ENCODE results near the gene RRP1B. TPM values are rescaled to one million over a fixed set of nuclear protein-coding genes. Genes with fewer than 3 reads are reported as not detected.

The RRP1B gene
- total RNA-seq, 1 donor: 14.0 TPM

- Histone ChIP-seq H3K9me3 (ENCODE audit: low read depth, low read length) (no peaks in the 10 kb centered on the region), H3K27me3 (ENCODE audit: insufficient read depth, low read length) (no peaks in the 10 kb centered on the region), H3K4me3 (ENCODE audit: low read length) (no peak overlapping the region), H3K4me1 (ENCODE audit: insufficient read depth, low read length) (peaks cover 5% of the 10 kb centered on the region)
Measured at GRCh38 chr21:43652616-43653015, 6.7 kb upstream of the RRP1B start.

GRCh38 chr21:43653626-43654025, 5.7 kb upstream of the RRP1B start:
- Histone ChIP-seq H3K27me3 (ENCODE audit: insufficient read depth, low read length) (no peaks in the 10 kb centered on the region), H3K4me1 (ENCODE audit: insufficient read depth, low read length) (peaks cover 15% of the 10 kb centered on the region), H3K9me3 (ENCODE audit: low read depth, low read length) (no peaks in the 10 kb centered on the region), H3K4me3 (ENCODE audit: low read length) (no peak overlapping the region)

GRCh38 chr21:43654806-43655489, 4.4 kb upstream of the RRP1B start:
- H3K4me3 ChIP-seq (ENCODE audit: low read length): no peak overlapping the region
- H3K27me3 ChIP-seq (ENCODE audit: insufficient read depth, low read length): no peaks in the 10 kb centered on the region
- peaks cover 24% of the 10 kb centered on the region for H3K4me1 ChIP-seq (ENCODE audit: insufficient read depth, low read length)
- H3K9me3 ChIP-seq (ENCODE audit: low read depth, low read length): no peaks in the 10 kb centered on the region

GRCh38 chr21:43657355-43658087, 1.8 kb upstream of the RRP1B start:
- Histone ChIP-seq H3K9me3 (ENCODE audit: low read depth, low read length) (no peaks in the 10 kb centered on the region), H3K27me3 (ENCODE audit: insufficient read depth, low read length) (no peaks in the 10 kb centered on the region), H3K4me3 (ENCODE audit: low read length) (no peak overlapping the region), H3K4me1 (ENCODE audit: insufficient read depth, low read length) (peaks cover 46% of the 10 kb centered on the region)

- no peaks in the 10 kb centered on the region for H3K9me3 ChIP-seq (ENCODE audit: low read depth, low read length)
- H3K27me3 ChIP-seq (ENCODE audit: insufficient read depth, low read length): no peaks in the 10 kb centered on the region
- peaks cover 46% of the 10 kb centered on the region for H3K4me1 ChIP-seq (ENCODE audit: insufficient read depth, low read length)
- H3K4me3 ChIP-seq (ENCODE audit: low read length): no peak overlapping the region
Measured at GRCh38 chr21:43658088-43658741, 1.1 kb upstream of the RRP1B start.

- H3K4me3 ChIP-seq (ENCODE audit: low read length): no peak overlapping the region
- peaks cover 46% of the 10 kb centered on the region for H3K4me1 ChIP-seq (ENCODE audit: insufficient read depth, low read length)
- no peaks in the 10 kb centered on the region for H3K9me3 ChIP-seq (ENCODE audit: low read depth, low read length)
- no peaks in the 10 kb centered on the region for H3K27me3 ChIP-seq (ENCODE audit: insufficient read depth, low read length)
Measured at GRCh38 chr21:43658769-43659135, 608 bp upstream of the RRP1B start.

- H3K9me3 ChIP-seq (ENCODE audit: low read depth, low read length): no peaks in the 10 kb centered on the region
- H3K4me3 ChIP-seq (ENCODE audit: low read length): no peak overlapping the region
- peaks cover 45% of the 10 kb centered on the region for H3K4me1 ChIP-seq (ENCODE audit: insufficient read depth, low read length)
- no peaks in the 10 kb centered on the region for H3K27me3 ChIP-seq (ENCODE audit: insufficient read depth, low read length)
Measured at GRCh38 chr21:43662286-43662685, 2.9 kb downstream of the RRP1B start.

- no peaks in the 10 kb centered on the region for H3K27me3 ChIP-seq (ENCODE audit: insufficient read depth, low read length)
- H3K9me3 ChIP-seq (ENCODE audit: low read depth, low read length): no peaks in the 10 kb centered on the region
- no peak overlapping the region for H3K4me3 ChIP-seq (ENCODE audit: low read length)
- H3K4me1 ChIP-seq (ENCODE audit: insufficient read depth, low read length): peaks cover 37% of the 10 kb centered on the region
Measured at GRCh38 chr21:43663033-43663432, 3.7 kb downstream of the RRP1B start.

- H3K9me3 ChIP-seq (ENCODE audit: low read depth, low read length): no peaks in the 10 kb centered on the region
- H3K27me3 ChIP-seq (ENCODE audit: insufficient read depth, low read length): no peaks in the 10 kb centered on the region
- H3K4me3 ChIP-seq (ENCODE audit: low read length): no peak overlapping the region
- H3K4me1 ChIP-seq (ENCODE audit: insufficient read depth, low read length): peaks cover 25% of the 10 kb centered on the region
Measured at GRCh38 chr21:43664358-43664757, 5.0 kb downstream of the RRP1B start.

GRCh38 chr21:43665879-43666278, 6.5 kb downstream of the RRP1B start:
- peaks cover 15% of the 10 kb centered on the region for H3K4me1 ChIP-seq (ENCODE audit: insufficient read depth, low read length)
- H3K9me3 ChIP-seq (ENCODE audit: low read depth, low read length): no peaks in the 10 kb centered on the region
- H3K4me3 ChIP-seq (ENCODE audit: low read length): no peak overlapping the region
- no peaks in the 10 kb centered on the region for H3K27me3 ChIP-seq (ENCODE audit: insufficient read depth, low read length)

GRCh38 chr21:43667191-43667904, 8.0 kb downstream of the RRP1B start:
- no peaks in the 10 kb centered on the region for H3K9me3 ChIP-seq (ENCODE audit: low read depth, low read length)
- no peaks in the 10 kb centered on the region for H3K27me3 ChIP-seq (ENCODE audit: insufficient read depth, low read length)
- peaks cover under 1% of the 10 kb centered on the region for H3K4me1 ChIP-seq (ENCODE audit: insufficient read depth, low read length)
- no peak overlapping the region for H3K4me3 ChIP-seq (ENCODE audit: low read length)

GRCh38 chr21:43669828-43670605, 10.7 kb downstream of the RRP1B start:
- Histone ChIP-seq H3K9me3 (ENCODE audit: low read depth, low read length) (no peaks in the 10 kb centered on the region), H3K4me1 (ENCODE audit: insufficient read depth, low read length) (no peaks in the 10 kb centered on the region), H3K4me3 (ENCODE audit: low read length) (no peak overlapping the region), H3K27me3 (ENCODE audit: insufficient read depth, low read length) (no peaks in the 10 kb centered on the region)

GRCh38 chr21:43675871-43676270, 16.5 kb downstream of the RRP1B start:
- no peaks in the 10 kb centered on the region for H3K9me3 ChIP-seq (ENCODE audit: low read depth, low read length)
- H3K4me3 ChIP-seq (ENCODE audit: low read length): no peak overlapping the region
- H3K27me3 ChIP-seq (ENCODE audit: insufficient read depth, low read length): no peaks in the 10 kb centered on the region
- no peaks in the 10 kb centered on the region for H3K4me1 ChIP-seq (ENCODE audit: insufficient read depth, low read length)

GRCh38 chr21:43676391-43676790, 17.0 kb downstream of the RRP1B start:
- H3K9me3 ChIP-seq (ENCODE audit: low read depth, low read length): no peaks in the 10 kb centered on the region
- H3K27me3 ChIP-seq (ENCODE audit: insufficient read depth, low read length): no peaks in the 10 kb centered on the region
- H3K4me1 ChIP-seq (ENCODE audit: insufficient read depth, low read length): no peaks in the 10 kb centered on the region
- no peak overlapping the region for H3K4me3 ChIP-seq (ENCODE audit: low read length)
